ENCODE data around the gene RAB40B. TPM values are rescaled to one million over a fixed set of nuclear protein-coding genes. Genes with fewer than 3 reads are reported as not detected.

The RAB40B gene
- polyA plus RNA-seq, 2 of the 4 experiments (the other 2 are of a cell fraction): 5.6 to 9.4 TPM

- CTCF ChIA-PET: interaction anchor here (0.9 to 2.3 kb wide), 5 partner anchors 10 to 55 kb away, joined by 3 to 11 read pairs (median 4); no protein-coding TSS in a partner anchor
- FAIRE-seq (no peak), ATAC-seq (no peak), DNase-seq (ENCODE audit: low read depth in 1 of 2, low spot score in 1 of 2) (no peak)
- POLR2A ChIA-PET: no interaction called here
- Histone ChIP-seq H3K4me1 (no peaks in the 10 kb centered on the region), H3K27ac (no peak overlapping the region), H3K4me3 (no peak overlapping the region), H3K9me3 (no peaks in the 10 kb centered on the region), H3K4me2 (no peak overlapping the region)
- 95% methylated on average over 25 of the region's 26 CpGs for WGBS (ENCODE audit: missing lambda C conversion rate)
- peak; percentile 81; the same call in 1 of the 2 replicates for TF ChIP-seq KDM1A (IDR thresholded peaks at IDR 0.05; ENCODE audit: low read depth)
- TF ChIP-seq HOXB13 (CRISPR knock-in tag; IDR thresholded peaks at IDR 0.05; ENCODE audit: low read depth): no peak
- no peak for TF ChIP-seq NFE2L2 (conservative IDR thresholded peaks at IDR 0.05; ENCODE audit: low read length)
These were observed 24.8 kb upstream of the RAB40B start for GRCh38 chr17:82723169-82723807.

- ChIA-PET POLR2A (interaction anchor here (0.6 kb wide), 1 partner anchor 44 kb away, joined by 3 read pairs; no protein-coding TSS in a partner anchor), CTCF (interaction anchor here (0.9 to 2.3 kb wide), 6 partner anchors 10 to 54 kb away, joined by 3 to 11 read pairs (median 4); no protein-coding TSS in a partner anchor)
- H3K4me3 ChIP-seq: no peak overlapping the region
- H3K27ac ChIP-seq: no peak overlapping the region
- FAIRE-seq: no peak
- TF ChIP-seq CEBPB (IDR thresholded peaks at IDR 0.05): no peak
- TF ChIP-seq, protein P1, sequence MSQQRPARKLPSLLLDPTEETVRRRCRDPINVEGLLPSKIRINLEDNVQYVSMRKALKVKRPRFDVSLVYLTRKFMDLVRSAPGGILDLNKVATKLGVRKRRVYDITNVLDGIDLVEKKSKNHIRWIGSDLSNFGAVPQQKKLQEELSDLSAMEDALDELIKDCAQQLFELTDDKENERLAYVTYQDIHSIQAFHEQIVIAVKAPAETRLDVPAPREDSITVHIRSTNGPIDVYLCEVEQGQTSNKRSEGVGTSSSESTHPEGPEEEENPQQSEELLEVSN (IDR thresholded peaks at IDR 0.05; ENCODE audit: borderline replicate concordance, low read depth): no peak
- TF ChIP-seq MAX (IDR thresholded peaks at IDR 0.05): no peak
- TF ChIP-seq, protein P2, sequence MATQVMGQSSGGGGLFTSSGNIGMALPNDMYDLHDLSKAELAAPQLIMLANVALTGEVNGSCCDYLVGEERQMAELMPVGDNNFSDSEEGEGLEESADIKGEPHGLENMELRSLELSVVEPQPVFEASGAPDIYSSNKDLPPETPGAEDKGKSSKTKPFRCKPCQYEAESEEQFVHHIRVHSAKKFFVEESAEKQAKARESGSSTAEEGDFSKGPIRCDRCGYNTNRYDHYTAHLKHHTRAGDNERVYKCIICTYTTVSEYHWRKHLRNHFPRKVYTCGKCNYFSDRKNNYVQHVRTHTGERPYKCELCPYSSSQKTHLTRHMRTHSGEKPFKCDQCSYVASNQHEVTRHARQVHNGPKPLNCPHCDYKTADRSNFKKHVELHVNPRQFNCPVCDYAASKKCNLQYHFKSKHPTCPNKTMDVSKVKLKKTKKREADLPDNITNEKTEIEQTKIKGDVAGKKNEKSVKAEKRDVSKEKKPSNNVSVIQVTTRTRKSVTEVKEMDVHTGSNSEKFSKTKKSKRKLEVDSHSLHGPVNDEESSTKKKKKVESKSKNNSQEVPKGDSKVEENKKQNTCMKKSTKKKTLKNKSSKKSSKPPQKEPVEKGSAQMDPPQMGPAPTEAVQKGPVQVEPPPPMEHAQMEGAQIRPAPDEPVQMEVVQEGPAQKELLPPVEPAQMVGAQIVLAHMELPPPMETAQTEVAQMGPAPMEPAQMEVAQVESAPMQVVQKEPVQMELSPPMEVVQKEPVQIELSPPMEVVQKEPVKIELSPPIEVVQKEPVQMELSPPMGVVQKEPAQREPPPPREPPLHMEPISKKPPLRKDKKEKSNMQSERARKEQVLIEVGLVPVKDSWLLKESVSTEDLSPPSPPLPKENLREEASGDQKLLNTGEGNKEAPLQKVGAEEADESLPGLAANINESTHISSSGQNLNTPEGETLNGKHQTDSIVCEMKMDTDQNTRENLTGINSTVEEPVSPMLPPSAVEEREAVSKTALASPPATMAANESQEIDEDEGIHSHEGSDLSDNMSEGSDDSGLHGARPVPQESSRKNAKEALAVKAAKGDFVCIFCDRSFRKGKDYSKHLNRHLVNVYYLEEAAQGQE (IDR thresholded peaks at IDR 0.05): no peak
- no peak for TF ChIP-seq TFCP2L1 (CRISPR knock-in tag; IDR thresholded peaks at IDR 0.05)
- TF ChIP-seq KDM5A (IDR thresholded peaks at IDR 0.05): no peak
- TF ChIP-seq JUN (IDR thresholded peaks at IDR 0.05): no peak
- no peak for TF ChIP-seq HEYL (CRISPR knock-in tag; IDR thresholded peaks at IDR 0.05)
- TF ChIP-seq TP53 (CRISPR knock-in tag; IDR thresholded peaks at IDR 0.05): no peak
- no peak for TF ChIP-seq FOXS1 (CRISPR knock-in tag; IDR thresholded peaks at IDR 0.05)
- no peak for TF ChIP-seq EHF (CRISPR knock-in tag; IDR thresholded peaks at IDR 0.05)
- ATAC-seq: no peak
- H3K9me3 ChIP-seq: no peaks in the 10 kb centered on the region
- WGBS (ENCODE audit: missing lambda C conversion rate): 91% methylated on average over 19 of the region's 19 CpGs
- H3K4me2 ChIP-seq: no peak overlapping the region
- peaks cover 6% of the 10 kb centered on the region for H3K4me1 ChIP-seq
- no peak for DNase-seq (ENCODE audit: low read depth in 1 of 2, low spot score in 1 of 2)
These were observed 24.0 kb upstream of the RAB40B start for GRCh38 chr17:82722341-82723013.

DNA sequence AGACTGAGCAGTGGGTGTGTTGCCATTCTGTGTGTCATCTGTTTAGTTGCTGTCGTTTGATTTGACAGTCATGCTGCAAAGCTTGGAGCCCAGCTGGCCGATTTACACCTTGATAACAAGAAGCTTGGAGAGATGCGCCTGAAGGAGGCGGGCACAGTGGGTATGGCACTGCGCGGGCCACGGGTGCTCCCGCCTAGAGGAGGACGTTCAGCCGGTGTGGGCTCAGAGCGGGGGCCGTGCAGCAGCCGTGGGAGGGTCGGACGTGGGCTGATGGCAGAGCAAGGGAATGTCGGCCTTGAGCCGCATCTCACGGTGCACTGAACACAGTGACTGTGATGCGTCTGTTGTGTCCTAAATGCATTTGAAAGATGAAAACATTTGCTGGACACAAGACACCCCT lies 21.7 kb upstream of the RAB40B start:
- H3K27ac ChIP-seq: no peak overlapping the region
- WGBS (ENCODE audit: missing lambda C conversion rate): 95% methylated on average over 19 of the region's 19 CpGs
- DNase-seq (ENCODE audit: low read depth in 1 of 2, low spot score in 1 of 2) (no peak), FAIRE-seq (no peak), ATAC-seq (no peak)
- H3K9me3 ChIP-seq: no peaks in the 10 kb centered on the region
- H3K4me1 ChIP-seq: peaks cover 10% of the 10 kb centered on the region
- TF ChIP-seq, protein P3, sequence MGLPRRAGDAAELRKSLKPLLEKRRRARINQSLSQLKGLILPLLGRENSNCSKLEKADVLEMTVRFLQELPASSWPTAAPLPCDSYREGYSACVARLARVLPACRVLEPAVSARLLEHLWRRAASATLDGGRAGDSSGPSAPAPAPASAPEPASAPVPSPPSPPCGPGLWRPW (IDR thresholded peaks at IDR 0.05): no peak
- no peak for TF ChIP-seq MAX (IDR thresholded peaks at IDR 0.05)
- TF ChIP-seq USF2 (IDR thresholded peaks at IDR 0.05): no peak
- TF ChIP-seq, protein P1 (IDR thresholded peaks at IDR 0.05; ENCODE audit: borderline replicate concordance, low read depth): no peak
- TF ChIP-seq EHF (CRISPR knock-in tag; IDR thresholded peaks at IDR 0.05): no peak
- no peak for TF ChIP-seq RCOR1 (IDR thresholded peaks at IDR 0.05; ENCODE audit: low read depth, low read length)
- TF ChIP-seq POLR2A (IDR thresholded peaks at IDR 0.05; ENCODE audit: low read length): no peak
- TF ChIP-seq EHMT2 (IDR thresholded peaks at IDR 0.05; ENCODE audit: low read depth): no peak
- no peak for TF ChIP-seq HOXB5 (CRISPR knock-in tag; IDR thresholded peaks at IDR 0.05)
- TF ChIP-seq MAZ (IDR thresholded peaks at IDR 0.05; ENCODE audit: borderline replicate concordance, low read depth, low read length): no peak
- TF ChIP-seq RNF2 (IDR thresholded peaks at IDR 0.05; ENCODE audit: borderline replicate concordance, low read depth): no peak
- TF ChIP-seq KDM5A (IDR thresholded peaks at IDR 0.05): no peak
- no peak for TF ChIP-seq RFX5 (IDR thresholded peaks at IDR 0.05)
- TF ChIP-seq, protein P4, sequence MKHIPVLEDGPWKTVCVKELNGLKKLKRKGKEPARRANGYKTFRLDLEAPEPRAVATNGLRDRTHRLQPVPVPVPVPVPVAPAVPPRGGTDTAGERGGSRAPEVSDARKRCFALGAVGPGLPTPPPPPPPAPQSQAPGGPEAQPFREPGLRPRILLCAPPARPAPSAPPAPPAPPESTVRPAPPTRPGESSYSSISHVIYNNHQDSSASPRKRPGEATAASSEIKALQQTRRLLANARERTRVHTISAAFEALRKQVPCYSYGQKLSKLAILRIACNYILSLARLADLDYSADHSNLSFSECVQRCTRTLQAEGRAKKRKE (CRISPR knock-in tag; IDR thresholded peaks at IDR 0.05; ENCODE audit: low read depth): no peak
- no peak overlapping the region for H3K4me2 ChIP-seq
- POLR2A ChIA-PET: no interaction called here
- no peak overlapping the region for H3K4me3 ChIP-seq
- CTCF ChIA-PET: interaction anchor here (2.2 kb wide), 1 partner anchor 55 kb away, joined by 4 read pairs; no protein-coding TSS in a partner anchor
